Endodermal cell (in vitro differentiated cells): ENCODE data around the gene ACSL3. TPM values are rescaled to one million over a fixed set of nuclear protein-coding genes. Genes with fewer than 3 reads are reported as not detected.

Experiments
- DNase-seq: peaks from one replicate; pipeline ENCODE4 v3.0.0-alpha.2; 2017
- H3K27ac ChIP-seq: 2 replicates; pipeline ENCODE4 v1.5.1; 2013; ENCODE audit warnings: mild to moderate bottlenecking, low read depth, low read length, moderate library complexity
- H3K27me3 ChIP-seq: 2 replicates; pipeline ENCODE4 v1.6.1; 2013; ENCODE audit warnings: mild to moderate bottlenecking, low read length, moderate library complexity; ENCODE audit not compliant: insufficient read depth, control insufficient read depth, poor library complexity, severe bottlenecking
- H3K36me3 ChIP-seq: 2 replicates; pipeline ENCODE4 v1.7.0; 2013; ENCODE audit warnings: mild to moderate bottlenecking, low read length, moderate library complexity; ENCODE audit not compliant: control insufficient read depth, insufficient read depth
- H3K4me1 ChIP-seq: one replicate; pipeline ENCODE4 v1.7.0; 2013; ENCODE audit warnings: low read length; ENCODE audit not compliant: control insufficient read depth, insufficient read depth
- H3K4me3 ChIP-seq: 2 replicates; pipeline ENCODE4 v1.5.1; 2013; ENCODE audit warnings: mild to moderate bottlenecking, low read length, moderate library complexity
- H3K9ac ChIP-seq: 2 replicates; pipeline ENCODE4 v1.6.1; 2013; ENCODE audit warnings: mild to moderate bottlenecking, low read length, moderate library complexity; ENCODE audit not compliant: poor library complexity, severe bottlenecking; ENCODE audit errors: extremely low read depth
- H3K9me3 ChIP-seq: 2 replicates; pipeline ENCODE4 v1.6.1; 2013; ENCODE audit warnings: mild to moderate bottlenecking, low read length, moderate library complexity; ENCODE audit not compliant: control insufficient read depth
- H3K27ac Mint-ChIP-seq: 2 replicates; pipeline ENCODE4 v1.8.0; 2020; ENCODE audit warnings: mixed read lengths
- H3K27me3 Mint-ChIP-seq: 2 replicates; pipeline ENCODE4 v1.8.0; 2021; ENCODE audit warnings: mild to moderate bottlenecking, mixed read lengths; ENCODE audit not compliant: insufficient read depth
- H3K36me3 Mint-ChIP-seq: 2 replicates; pipeline ENCODE4 v1.8.0; 2020; ENCODE audit warnings: low read depth, mixed read lengths
- H3K4me1 Mint-ChIP-seq: 2 replicates; pipeline ENCODE4 v1.8.0; 2020; ENCODE audit warnings: mixed read lengths
- H3K4me3 Mint-ChIP-seq: 2 replicates; pipeline ENCODE4 v1.8.0; 2020; ENCODE audit warnings: mild to moderate bottlenecking, moderate library complexity, mixed read lengths
- H3K9me3 Mint-ChIP-seq: 2 replicates; pipeline ENCODE4 v1.8.0; 2020; ENCODE audit warnings: mild to moderate bottlenecking, mixed read lengths
- WGBS, 2 experiments: methylation state at CpG; one replicate each; pipeline versions ENCODE4 v1.1.5 to v1.1.7; 2013; ENCODE audit warnings: missing lambda C conversion rate in 2 of 2, mixed read lengths in 1 of 2; ENCODE audit not compliant: insufficient coverage in 1 of 2, insufficient read length in 1 of 2; 5-methylcytosine and 5-hydroxymethylcytosine counted together
- long read RNA-seq, 4 experiments: library from polyadenylated mRNA in 2 of 4; library from RNA in 1 of 4; library from capped mRNA in 1 of 4; stranded (forward) in 3 of 4; unstranded in 1 of 4; transcript quantifications; one replicate each; pipeline ENCODE4 v2.0.0, GENCODE V29; 2020 to 2021; ENCODE audit warnings: inconsistent platforms in 1 of 4
- polyA plus RNA-seq, 2 experiments: library from polyadenylated mRNA; stranded (reverse); fragments of 50-300 nt; gene quantifications; one replicate each; pipeline ENCODE4 v1.2.3, GENCODE V29; 2013
- total RNA-seq, 2 donors: library from RNA; stranded (reverse); fragmentation: NEBNext Ultra II Directional in 1 of 2; extraction: Animal tissue kit (Norgen Biotek cat#: 25700) in 1 of 2; gene quantifications; 2 replicates in 1 of 2; 3 replicates in 1 of 2; pipeline ENCODE4 v1.2.1, GENCODE V29; 2021
- TF ChIP-seq, protein P1 (sequence below): fragments of 200-600 bp; sonication (generic); conservative IDR thresholded peaks from 2 replicates; pipeline ENCODE4 v1.5.0; 2021; ENCODE audit warnings: antibody characterized with exemption, mild to moderate bottlenecking

ACSL3 gene
- total RNA-seq = 10 to 100 TPM; 65.2 to 65.7 TPM
- 73.4 TPM for polyA plus RNA-seq (2013, experiment 1 of 2)
- polyA plus RNA-seq (2013, experiment 2 of 2) = 77.9 TPM
- long read RNA-seq, experiment 1, full-length matches to known transcripts = 9 of 23 reads
- long read RNA-seq, experiment 1, partial matches to known transcripts = 5 of 23 reads
- long read RNA-seq, experiment 1, other reads (novel, unspliced or antisense) = 9 of 23 reads
- long read RNA-seq, experiment 2, full-length matches to known transcripts = 82 of 116 reads
- long read RNA-seq, experiment 2, partial matches to known transcripts = 14 of 116 reads
- long read RNA-seq, experiment 2, other reads (novel, unspliced or antisense) = 20 of 116 reads
- long read RNA-seq, experiment 3, full-length matches to known transcripts = 330 of 393 reads
- long read RNA-seq, experiment 3, partial matches to known transcripts = 30 of 393 reads
- long read RNA-seq, experiment 3, other reads (novel, unspliced or antisense) = 33 of 393 reads
- long read RNA-seq, experiment 4, full-length matches to known transcripts = 8 of 19 reads
- long read RNA-seq, experiment 4, partial matches to known transcripts = 9 of 19 reads
- long read RNA-seq, experiment 4, other reads (novel, unspliced or antisense) = 2 of 19 reads

- no peak within 1 kb of the TSS for H3K4me3 Mint-ChIP-seq
- Histone ChIP-seq H3K4me3 (peak within 1 kb of the TSS; percentile 87), H3K9me3 (no peaks in the 10 kb centered on the region), H3K27ac (peak within 1 kb of the TSS; percentile 89), H3K36me3 (no peaks in the 10 kb centered on the region), H3K27me3 (peaks cover 17% of the 10 kb centered on the region), H3K9ac (peak within 1 kb of the TSS; percentile 81), H3K4me1 (no peaks in the 10 kb centered on the region)
- H3K9me3 Mint-ChIP-seq = no peaks in the 10 kb centered on the region
- WGBS, 2 experiments = 0% methylated on average over 10 to 99 of the region's 99 CpGs
- peak within 1 kb of the TSS; percentile 96 for H3K27ac Mint-ChIP-seq
- DNase-seq = peak; percentile 99
- no peaks in the 10 kb centered on the region for H3K36me3 Mint-ChIP-seq
- peaks cover 9% of the 10 kb centered on the region for H3K27me3 Mint-ChIP-seq
- peaks cover 15% of the 10 kb centered on the region for H3K4me1 Mint-ChIP-seq
- TF ChIP-seq, protein P1, sequence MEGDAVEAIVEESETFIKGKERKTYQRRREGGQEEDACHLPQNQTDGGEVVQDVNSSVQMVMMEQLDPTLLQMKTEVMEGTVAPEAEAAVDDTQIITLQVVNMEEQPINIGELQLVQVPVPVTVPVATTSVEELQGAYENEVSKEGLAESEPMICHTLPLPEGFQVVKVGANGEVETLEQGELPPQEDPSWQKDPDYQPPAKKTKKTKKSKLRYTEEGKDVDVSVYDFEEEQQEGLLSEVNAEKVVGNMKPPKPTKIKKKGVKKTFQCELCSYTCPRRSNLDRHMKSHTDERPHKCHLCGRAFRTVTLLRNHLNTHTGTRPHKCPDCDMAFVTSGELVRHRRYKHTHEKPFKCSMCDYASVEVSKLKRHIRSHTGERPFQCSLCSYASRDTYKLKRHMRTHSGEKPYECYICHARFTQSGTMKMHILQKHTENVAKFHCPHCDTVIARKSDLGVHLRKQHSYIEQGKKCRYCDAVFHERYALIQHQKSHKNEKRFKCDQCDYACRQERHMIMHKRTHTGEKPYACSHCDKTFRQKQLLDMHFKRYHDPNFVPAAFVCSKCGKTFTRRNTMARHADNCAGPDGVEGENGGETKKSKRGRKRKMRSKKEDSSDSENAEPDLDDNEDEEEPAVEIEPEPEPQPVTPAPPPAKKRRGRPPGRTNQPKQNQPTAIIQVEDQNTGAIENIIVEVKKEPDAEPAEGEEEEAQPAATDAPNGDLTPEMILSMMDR = peak; percentile 59
These were observed at the start of gene ACSL3 for GRCh38 chr2:222860740-222861410. ACSL3 (plus strand) TSS chr2:222861036; CDS start chr2:222908773, 47,737 bp downstream.

GRCh38 chr2:222811828-222812227, 49.0 kb upstream of the ACSL3 start:
- no peaks in the 10 kb centered on the region for H3K4me1 ChIP-seq
- H3K9ac ChIP-seq = no peak overlapping the region
- H3K4me3 Mint-ChIP-seq = no peak overlapping the region
- no peak overlapping the region for H3K4me3 ChIP-seq
- TF ChIP-seq, protein P1 = no peak
- H3K27me3 ChIP-seq = no peaks in the 10 kb centered on the region
- no peak for DNase-seq
- no peaks in the 10 kb centered on the region for H3K36me3 Mint-ChIP-seq
- H3K4me1 Mint-ChIP-seq = no peaks in the 10 kb centered on the region
- no peaks in the 10 kb centered on the region for H3K36me3 ChIP-seq
- no peak overlapping the region for H3K27ac Mint-ChIP-seq
- 95 to 100% methylated on average over 1 of the region's 1 CpG for WGBS, 2 experiments
- peaks cover 9% of the 10 kb centered on the region for H3K9me3 Mint-ChIP-seq
- peaks cover 5% of the 10 kb centered on the region for H3K27me3 Mint-ChIP-seq
- peaks cover 5% of the 10 kb centered on the region for H3K9me3 ChIP-seq
- H3K27ac ChIP-seq = no peak overlapping the region

DNA sequence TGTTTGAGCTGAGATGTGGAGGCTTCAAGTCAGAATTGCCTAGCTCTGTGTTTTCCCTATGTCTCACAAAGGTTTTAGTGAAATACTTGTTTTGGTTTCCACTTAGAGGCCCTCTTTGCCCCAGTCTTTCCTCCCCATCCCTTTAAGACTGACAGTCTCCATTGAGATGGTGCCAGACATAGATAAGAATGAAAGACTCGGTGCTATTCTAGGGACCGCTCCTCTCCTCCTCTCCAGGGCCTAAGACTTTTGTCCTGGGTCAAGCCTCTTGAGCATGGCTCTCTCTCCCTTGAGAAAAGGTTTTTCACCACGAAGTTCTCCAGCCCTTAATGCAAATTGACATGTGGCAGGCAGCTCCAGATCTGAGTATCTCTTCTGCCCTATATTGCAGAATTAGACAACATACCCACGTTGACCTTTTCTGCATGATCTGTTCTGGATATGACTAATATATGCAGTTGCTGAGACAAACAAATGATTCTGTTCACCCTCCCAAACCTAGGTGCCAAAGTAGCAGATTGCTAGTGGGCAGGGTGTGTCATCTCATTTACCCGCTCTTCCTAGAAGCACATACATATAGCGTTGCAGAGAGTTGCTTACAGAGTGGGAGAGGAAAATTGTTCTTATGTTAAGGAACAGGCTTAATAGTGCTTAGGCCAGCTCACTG, 47.5 kb upstream of the ACSL3 start:
- peaks cover 5% of the 10 kb centered on the region for H3K9me3 ChIP-seq
- H3K9me3 Mint-ChIP-seq = peaks cover 13% of the 10 kb centered on the region
- peaks cover 5% of the 10 kb centered on the region for H3K27me3 Mint-ChIP-seq
- TF ChIP-seq, protein P1 = no peak
- no peak overlapping the region for H3K4me3 ChIP-seq
- H3K27ac Mint-ChIP-seq = no peak overlapping the region
- peaks cover 1% of the 10 kb centered on the region for H3K36me3 Mint-ChIP-seq
- no peak overlapping the region for H3K27ac ChIP-seq
- WGBS, 2 experiments = 88 to 89% methylated on average over 4 to 6 of the region's 6 CpGs
- no peaks in the 10 kb centered on the region for H3K4me1 Mint-ChIP-seq
- H3K4me1 ChIP-seq = no peaks in the 10 kb centered on the region
- H3K4me3 Mint-ChIP-seq = no peak overlapping the region
- DNase-seq = no peak
- H3K9ac ChIP-seq = no peak overlapping the region
- no peaks in the 10 kb centered on the region for H3K36me3 ChIP-seq
- no peaks in the 10 kb centered on the region for H3K27me3 ChIP-seq
